UCSD-AML1 (cell line): ENCODE measurements around the gene RNF146.
"Not testable (repeated sequence)": the region's sequence is repeated elsewhere in the genome, so short reads cannot be mapped to it uniquely, and the experiment has no call there.

ENCODE experiments used
- DNase-seq: peaks from one replicate; lab custom pipeline; 2025; ENCODE audit not compliant: unreplicated experiment; lab: John Stamatoyannopoulos, UW

The RNF146 gene, protein sequence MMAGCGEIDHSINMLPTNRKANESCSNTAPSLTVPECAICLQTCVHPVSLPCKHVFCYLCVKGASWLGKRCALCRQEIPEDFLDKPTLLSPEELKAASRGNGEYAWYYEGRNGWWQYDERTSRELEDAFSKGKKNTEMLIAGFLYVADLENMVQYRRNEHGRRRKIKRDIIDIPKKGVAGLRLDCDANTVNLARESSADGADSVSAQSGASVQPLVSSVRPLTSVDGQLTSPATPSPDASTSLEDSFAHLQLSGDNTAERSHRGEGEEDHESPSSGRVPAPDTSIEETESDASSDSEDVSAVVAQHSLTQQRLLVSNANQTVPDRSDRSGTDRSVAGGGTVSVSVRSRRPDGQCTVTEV

DNA sequence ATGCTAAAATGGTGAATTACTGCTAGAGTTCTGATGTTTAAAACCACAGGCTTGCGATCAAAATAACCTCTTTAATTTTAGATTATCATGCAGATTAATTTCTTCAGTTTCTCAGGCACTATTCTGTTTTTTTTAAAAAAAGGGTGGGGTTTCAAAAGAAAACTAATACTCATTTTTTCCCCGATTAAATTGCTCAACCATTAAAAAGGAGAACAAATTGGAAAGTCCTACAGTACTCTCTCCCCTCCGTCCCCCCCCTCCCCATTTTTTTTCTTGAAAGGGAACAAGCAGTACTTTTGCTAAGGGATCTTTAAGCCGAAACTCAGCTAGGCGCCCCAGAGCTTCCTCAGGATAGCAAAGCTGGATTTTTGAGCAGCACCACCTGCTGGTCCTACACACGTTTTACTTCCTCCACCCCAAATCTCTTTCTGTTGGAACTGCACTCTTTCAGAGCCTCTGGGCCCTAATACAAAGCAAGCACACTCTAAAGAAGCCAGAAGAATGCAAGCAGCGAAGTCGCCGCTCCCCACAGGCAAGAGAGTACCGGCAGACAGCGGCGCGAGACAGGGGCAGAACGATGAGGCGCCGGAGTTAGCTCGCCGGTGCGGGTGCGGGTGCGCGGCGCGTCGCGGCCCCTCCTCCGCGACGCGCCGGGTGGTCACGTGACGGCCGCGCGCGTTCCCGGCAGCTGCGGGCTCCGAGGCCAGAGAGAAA, at the start of gene RNF146:
TSS of gene RNF146 (plus strand) at position 687 of the 714 bp plus-strand sequence. CDS start 13,475 bp downstream, outside the sequence.
- DNase-seq, result peak; percentile 86

DNA sequence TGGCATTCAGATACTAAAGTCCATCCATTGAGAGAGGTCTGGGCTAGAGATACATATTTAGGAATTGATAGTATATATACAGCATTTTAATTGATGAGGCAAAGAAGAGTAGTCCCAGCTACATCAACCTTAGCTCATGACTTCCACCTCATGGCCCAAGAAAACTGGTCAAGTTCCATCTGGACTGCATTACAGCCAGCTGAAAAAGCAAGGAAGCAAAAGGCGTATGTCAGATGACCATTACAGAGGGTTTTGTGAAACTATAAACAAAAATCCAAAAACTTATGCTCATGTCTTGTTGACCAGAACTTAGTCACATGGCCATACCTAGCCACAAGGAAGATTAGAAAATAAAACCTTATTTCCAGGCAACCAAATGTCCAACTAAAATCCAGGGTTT, 46.8 kb upstream of the RNF146 start:
- DNase-seq, result no peak

DNA sequence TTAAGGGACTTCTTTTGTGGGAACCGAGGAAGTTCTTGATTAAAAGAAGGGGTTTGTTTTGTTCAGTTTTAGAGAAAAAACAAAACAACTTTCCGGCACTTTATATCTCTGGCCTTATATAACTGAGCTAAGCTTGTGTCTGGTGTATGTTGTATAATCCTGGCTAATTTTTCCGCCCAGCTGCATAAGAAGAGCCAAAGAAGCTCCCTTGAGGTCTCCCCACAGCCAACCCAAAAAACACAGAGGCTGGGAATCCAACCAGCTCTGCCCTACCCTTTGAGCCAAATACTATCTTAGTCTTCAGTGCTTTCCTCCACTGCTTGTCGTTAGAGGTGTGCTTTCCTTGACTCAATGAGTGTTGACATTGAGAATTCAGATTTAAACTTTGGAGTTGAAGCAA, 45.5 kb upstream of the RNF146 start:
- DNase-seq, result no peak

DNA sequence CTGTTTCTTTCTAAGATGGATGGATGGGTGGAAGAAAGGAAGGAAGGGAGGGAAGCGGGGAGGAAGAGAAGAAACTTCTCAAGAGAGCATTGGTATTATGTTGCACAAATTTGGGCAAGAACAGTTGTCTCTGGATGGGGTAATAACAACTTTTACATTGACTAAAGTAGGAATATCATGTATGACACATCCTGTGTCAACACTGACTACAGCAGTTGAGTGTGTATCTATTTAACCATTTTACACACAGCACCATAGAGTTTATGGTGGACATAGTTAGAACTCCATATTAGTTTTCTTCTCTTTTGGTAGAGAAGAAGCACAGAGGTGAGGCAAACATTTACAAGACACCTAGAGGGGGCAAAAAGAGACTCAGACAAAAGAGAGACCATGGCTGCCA, 44.2 kb upstream of the RNF146 start:
- no peak for DNase-seq

DNA sequence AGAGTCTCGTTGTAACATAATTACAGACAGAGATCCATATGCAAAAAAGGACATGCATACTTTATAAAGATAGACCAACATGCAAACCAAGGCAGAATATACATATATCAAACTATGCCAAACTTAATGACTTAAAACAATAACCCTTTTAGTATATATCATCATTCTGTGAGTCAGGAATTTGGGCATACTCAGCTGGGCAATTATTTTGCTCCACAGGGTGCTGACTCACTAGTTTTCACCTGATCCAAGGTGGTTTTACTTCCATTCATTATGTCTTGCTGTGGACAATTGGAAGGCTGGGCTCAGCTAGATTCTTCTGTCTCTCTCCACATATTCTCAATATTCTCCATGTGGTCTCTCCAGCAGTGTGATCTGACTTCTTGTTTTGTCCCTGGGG, 41.2 kb upstream of the RNF146 start:
- DNase-seq, result no peak

DNA sequence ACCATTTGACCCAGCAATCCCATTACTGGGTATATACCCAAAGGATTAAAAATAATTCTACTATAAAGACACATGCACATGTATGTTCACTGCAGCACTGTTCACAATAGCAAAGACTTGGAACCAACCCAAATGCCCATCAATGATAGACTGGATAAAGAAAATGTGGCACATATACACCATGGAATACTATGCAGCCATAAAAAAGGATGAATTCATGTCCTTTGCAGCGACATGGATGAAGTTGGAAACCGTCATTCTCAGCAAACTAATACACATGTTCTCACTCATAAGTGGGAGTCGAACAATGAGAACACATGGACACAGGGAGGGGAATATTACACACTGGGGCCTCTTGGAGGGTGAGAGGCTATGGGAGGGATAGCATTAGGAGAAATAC, 32.8 kb upstream of the RNF146 start:
- not testable (repeated sequence) for DNase-seq

DNA sequence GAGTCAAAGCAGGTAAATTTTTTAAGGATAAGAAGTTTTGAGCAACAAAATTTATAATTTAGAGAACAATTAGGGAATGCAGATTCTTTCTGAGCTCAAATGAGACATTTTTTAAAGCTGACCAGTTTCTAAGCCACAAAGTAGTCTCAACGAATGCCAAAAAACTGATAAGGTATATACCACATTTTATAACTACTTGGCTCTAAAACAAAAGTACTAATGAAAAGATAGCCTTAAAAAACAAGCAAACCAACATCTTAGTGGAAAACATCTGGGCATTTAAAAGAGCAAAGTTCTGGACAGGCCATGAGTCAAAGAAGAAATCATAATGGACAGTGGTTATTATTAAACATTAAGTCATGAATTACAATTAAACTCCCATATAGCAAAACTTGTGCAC, 23.2 kb upstream of the RNF146 start:
- no peak for DNase-seq

DNA sequence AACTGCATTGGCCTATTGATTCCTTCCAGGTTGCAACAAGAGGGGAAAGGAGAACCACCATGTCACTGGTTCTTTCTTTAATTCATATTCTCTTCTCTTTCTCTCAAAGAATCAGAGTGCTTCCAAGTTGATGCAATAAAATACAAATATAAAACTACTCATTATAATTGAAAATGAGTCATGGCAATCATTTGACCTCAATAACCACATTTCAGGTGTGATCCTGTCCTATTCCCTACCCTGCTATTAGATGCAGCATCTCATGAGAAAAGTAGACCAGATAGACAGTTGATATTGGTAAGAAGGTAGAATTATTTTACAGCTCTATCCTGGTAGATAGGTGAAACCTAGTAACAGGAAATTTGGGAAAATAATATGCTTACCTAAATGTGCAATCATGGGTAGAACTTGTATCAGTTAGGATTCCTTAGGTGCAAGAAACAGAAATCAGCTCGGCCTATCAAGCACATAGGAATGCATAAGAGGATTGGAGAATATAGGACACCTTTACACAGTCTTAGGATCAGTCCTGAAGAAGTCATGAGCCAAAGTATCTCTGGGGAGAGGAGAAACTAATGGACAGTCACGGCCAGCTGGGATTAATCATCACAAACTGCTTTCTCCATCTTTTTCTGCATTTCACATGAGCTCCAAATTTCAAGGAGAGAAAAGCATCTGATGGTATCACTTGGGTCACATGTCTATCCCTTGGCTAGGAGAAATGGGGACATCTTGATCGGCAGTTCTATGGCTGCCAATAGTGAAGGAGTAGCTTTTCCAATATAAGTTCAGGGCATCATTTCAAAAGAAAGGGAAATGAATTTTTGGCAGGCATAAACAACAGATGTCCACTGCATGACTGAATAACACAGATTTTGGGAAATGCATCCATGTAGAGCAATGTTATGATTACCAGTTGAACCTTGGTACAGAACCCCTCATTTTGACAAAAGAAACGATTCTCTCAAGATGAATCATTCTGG, 19.3 kb upstream of the RNF146 start:
- no peak for DNase-seq

DNA sequence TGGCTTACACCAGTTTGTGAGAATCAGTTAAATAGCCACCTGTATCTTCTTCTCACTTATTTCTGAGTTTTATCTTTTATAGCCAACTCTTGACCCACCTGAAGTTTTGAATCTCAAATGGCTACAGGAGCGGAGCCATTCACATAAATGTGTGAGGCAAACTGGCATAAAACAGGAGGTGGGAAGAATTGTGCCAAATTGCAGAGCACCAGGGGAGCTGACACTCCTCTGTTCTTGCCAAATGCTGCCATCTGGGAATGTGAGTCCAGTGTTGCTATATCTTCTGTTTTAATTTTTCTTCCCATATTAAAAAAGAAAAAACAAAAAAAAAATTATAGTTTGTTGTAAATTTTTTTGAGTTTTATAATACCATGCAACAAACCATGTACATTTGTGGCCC, 17.0 kb upstream of the RNF146 start:
- no peak for DNase-seq

DNA sequence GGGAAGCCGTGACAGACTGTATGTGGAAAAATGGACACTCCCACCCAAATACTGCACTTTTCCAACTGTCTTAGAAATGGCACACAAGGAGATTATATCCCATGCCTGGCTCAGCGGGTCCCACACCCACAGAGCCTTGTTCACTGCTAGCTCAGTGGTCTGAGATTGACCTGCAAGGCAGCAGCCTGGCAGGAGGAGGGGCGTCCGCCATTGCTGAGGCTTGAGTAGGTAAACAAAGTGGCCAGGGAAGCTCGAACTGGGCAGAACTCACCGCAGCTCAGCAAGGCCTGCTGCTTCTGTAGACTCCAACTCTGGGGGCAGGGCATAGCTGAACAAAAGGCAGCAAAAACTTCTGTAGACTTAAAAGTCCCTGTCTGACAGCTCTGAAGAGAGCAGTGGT, 11.4 kb upstream of the RNF146 start:
- no peak for DNase-seq

DNA sequence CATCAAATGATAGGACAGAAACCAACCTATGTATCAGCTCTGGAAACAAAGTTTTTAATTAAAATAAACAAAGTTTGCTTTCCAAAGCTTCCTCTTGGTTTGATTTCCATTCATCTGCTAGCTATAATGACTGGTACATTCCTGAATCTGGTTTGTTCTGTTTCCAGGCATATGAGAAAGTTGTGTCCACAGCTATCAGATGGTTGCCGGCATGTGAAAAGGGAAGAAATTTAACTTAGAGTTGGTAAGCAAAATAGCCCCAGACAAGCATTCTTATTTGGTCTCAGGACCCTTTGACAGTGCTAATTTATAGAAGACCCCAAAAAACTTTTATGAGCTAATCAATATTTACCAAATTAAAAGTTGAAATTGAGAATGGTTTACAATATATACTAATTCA, 3.8 kb upstream of the RNF146 start:
- no peak for DNase-seq

DNA sequence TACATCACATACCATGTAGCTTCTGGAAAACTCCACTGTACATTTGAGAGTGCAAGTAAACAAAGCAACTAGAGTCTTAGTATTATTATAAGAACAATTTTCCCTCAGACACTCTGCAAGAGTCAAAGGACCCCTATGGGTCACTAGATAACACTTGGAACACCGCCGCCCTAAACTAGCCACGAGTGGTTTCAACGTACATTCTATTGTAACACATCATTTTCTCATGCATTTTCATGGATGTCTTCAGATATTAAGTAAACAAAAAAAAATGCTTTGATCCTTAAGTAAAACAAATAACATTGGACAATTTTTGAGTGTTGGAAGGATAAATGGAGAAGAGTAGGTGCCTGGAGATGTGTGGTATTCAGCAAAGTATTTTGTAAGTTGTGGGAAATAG, 3.2 kb upstream of the RNF146 start:
- DNase-seq, result no peak

DNA sequence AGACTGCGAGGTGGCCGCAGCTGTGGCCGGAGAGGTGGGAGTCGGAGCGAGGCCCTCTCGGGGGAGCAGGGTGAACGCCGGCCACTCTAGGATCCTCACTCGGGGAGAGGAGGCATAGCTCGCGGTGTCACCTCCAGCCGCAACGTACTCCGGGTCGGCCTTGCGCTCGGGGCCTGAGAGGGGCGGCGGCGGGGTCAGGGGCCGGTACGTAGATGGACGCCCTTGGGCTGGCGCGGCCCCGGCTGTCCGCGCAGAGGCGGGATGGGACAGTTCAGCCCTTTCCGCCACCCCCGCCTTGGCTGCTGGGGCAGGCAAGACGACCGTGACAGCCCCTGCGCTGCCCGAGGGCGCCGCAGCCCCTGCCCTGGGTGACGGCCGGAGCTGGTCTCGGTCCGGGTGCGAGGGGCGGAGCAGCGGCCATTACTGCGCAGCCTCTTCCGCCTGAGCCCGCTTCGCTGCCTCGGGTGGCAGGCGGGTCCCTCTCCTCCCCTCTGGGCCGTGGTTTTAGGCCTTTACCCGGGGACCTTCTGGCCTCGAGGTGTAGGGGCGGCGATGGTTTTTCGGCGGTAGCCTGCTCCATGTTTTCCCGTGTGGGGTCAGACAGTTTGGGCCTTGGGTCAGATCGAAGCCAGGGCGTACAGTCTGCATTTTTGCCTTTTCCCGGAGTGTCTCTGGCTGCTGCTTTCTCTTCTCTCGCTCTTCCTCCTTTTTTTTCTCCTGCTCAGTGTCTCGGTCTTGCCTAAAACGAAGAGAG, 405 bp downstream of the RNF146 start:
- peak; percentile 83 for DNase-seq

DNA sequence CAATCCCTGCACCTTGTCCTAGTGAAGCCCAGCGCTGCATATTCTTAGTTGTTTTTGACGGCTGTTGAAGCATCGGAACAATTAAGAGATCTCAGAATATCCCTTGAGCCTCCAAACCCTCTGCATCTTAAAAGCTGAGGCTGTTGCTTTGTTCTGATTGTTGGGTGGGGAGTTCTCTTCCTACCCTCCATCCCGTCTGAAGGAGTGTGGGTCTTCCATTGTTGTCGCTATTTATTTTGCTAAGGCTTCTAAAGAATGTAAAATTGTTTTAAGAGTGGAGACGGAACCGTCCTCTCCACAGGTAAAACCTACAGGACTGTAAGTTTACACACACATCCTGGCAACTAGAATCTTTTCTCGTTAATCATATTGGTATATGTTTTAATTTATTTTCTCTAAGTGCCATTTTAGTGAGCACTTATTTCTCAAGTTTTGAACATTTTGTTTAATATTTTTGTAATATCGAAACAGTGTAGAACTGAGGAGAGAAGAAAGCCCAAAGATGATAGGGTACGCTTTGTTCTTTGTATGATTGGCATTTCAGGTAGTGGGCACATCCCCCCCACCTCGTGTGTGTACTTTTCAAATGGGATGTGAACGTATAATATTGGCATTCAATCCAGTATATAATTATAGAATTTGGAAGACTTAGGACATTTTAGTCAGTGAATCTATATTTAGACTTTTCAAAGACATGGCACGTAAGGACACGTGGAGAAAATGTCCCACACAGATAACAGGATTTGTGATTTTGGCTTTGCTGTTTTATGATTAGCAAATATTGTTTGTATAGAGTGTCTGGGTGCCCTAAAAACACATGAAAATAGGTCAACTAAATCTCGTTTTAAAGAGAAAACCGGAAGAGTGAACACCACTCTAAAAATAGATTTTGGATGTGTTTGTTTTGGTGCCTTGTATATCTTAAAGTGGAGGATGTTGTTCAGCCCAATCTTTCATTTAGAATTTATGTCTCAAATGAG, 1.3 kb downstream of the RNF146 start:
- DNase-seq, result no peak

DNA sequence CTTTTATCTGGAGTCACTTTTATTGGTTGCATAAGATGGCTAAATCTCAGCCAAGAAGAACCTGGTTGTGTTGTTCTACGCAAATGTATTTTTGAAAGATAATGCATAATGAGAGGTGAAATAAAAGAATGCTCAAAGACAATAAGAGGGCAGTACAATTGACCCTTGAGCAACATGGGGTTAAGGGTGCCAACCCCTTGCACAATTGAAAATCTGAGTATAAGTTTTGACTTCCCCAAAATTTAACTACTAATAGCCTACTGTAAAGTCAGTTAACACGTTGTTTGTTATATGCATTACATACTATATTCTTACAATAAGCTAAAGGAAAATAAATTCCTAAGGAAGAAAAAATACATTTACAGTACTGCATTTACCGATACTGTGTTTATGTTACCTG, 5.9 kb downstream of the RNF146 start:
- no peak for DNase-seq

DNA sequence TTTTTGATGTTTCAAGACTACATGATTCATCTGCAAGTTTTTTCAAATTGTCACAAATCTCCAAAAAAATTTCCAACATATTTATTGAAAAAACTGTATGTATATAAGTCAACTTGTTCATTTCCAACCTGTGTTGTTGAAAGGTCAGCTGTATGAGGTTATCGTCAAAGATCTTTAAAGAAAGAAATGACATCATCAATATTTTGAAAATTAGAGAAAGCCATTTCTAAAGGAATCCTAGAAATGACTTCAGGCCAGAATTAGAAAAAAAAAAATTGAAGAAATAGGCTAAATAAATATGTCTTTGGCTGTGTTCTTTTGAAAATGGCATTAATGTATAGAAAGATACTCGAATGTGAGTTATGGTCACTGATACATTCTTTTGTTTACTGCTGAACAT, 6.8 kb downstream of the RNF146 start:
- DNase-seq, result no peak

DNA sequence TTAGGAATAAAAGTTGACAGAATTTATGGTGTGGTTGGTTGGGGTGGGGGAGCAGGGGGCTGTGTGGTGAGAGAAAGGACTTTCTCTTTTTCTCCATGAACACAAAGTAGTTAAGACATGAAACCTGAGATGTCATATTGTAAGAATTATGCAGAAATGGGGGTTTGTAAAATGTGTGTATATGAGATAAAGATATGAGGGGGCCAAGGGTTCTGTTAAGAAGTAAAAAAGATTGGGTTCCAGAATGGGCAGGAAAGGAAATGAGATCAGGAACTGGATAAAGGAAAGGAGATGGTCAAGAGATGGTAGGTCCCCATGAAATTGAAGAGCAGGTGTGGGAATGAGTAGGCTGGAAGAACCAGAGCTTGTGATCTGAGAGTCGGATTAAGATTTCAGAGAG, 9.7 kb downstream of the RNF146 start:
- no peak for DNase-seq

DNA sequence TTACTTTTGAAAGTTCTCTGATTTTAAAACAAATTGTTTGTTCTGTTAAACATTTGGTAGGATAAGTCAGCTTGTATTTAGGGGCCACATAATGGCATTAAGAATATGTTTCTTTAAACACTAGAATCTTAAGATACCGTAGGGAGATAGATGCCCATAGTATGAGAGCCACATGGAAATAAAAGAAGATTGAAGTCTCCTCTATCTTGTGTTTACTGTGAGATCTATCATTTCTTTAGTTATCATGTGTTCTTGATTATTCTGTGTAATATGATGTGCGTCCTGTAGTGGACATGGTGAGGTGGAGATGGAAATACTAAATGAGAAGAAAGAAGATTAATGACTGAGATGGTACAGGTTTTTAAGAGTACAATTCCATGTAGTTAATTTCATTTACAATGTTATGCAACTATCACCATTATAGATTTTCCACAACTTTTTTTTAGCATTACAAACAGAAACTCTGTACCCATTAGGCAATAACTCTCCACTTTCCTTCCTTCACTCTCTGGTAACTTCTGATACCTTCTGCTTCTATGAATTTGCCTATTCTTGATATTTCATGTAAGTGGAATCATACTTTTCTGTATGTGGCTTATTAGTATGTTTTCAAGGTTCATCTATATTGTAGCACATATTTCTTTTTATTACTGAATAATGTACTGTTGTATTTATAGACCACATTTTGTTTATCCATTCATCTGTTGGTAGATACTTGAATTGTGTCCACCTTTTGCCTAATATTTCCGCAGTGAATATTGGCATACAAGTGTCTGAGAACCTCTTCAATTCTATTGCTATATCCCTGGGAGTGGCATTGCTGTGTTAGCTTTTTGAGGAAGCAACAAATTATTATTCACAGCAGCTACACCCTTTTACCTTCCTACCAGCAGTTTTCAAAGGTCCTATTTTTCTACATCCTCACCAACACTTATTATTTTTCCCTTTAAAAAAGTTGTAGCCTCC, 11.5 kb downstream of the RNF146 start:
- no peak for DNase-seq
